NCI-H82 (cell line): ENCODE data around the gene AADACL4.
"Not testable (repeated sequence)": the region's sequence is repeated elsewhere in the genome, so short reads cannot be mapped to it uniquely, and the experiment has no call there.

Experiments
- DNase-seq: peaks from one replicate; lab custom pipeline; 2025; lab: John Stamatoyannopoulos, UW

AADACL4 gene

GRCh38 chr1:12629985-12630760, 13.7 kb upstream of the AADACL4 start:
- DNase-seq = peak; percentile 40

DNA sequence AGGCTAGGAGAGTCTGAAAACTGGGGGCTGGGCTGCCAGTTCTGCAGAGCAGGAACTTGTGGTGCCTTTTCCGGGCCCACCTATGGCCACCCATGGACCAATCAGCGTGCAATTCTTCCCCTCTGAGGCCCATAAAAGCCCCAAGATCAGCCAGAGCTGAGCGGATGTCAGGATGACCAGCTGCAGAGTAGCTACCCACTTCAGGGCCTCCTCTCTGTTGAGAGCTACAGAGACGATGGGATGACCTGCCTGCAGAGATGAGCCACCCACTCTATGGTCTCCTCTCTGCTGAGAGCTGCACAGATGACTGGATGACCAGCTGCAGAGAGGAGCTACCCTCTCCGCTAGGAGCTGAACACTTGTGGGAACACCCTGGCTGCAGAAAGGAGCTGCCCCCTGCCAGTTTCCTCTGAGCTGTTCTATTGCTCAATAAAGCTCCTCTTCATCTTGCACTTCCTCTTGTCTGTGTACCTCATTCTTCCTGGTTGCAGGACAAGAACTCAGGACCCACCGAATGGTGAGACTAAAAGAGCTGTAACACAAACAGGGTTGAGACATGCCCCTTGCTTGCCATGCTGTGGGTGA, 12.8 kb upstream of the AADACL4 start:
- DNase-seq = no peak

- no peak for DNase-seq
Observed at GRCh38 chr1:12631571-12631970, 12.3 kb upstream of the AADACL4 start.

DNA sequence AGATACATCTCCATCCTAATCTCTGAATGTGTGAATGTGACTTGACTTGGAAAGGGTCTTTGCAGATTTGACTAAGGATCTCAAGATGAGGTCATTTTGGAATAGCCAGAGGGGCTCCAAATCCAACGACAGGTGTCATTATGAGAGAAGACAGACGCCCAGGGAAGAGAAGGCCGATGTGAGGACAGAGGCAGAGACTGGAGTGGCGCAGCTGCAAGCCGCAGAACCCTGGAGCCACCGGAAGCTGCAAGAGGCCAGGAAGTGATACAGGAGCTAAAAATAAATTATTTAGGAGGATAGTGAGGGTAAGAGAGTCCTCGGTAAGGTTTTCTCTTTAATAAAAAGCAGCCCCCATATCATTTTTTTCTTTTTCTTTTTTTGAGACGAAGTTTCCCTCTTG, 9.7 kb upstream of the AADACL4 start:
- DNase-seq = no peak

DNA sequence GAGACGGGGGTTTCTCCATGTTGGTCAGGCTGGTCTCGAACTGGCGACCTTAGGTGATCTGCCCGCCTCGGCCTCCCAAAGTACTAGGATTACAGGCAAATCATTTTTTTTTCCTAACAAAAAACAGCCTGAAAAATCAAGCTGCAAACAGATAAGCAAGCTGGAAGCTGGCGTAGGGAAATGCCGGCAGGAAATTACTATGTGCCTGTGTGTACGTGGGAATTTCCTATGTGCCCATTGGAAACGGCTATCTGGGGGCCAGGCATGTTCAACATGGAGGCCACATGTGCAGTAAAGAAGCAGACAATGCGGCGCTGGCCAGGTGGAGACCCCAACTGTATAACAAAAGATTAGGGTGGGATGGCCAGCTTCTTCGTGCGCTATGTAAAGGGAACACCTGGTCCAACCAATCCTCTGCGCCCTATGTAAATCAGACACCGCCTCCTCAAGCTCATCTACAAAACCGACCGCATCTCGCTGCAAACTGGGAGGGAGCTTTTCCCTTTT, 9.1 kb upstream of the AADACL4 start:
- DNase-seq = peak; percentile 24

DNA sequence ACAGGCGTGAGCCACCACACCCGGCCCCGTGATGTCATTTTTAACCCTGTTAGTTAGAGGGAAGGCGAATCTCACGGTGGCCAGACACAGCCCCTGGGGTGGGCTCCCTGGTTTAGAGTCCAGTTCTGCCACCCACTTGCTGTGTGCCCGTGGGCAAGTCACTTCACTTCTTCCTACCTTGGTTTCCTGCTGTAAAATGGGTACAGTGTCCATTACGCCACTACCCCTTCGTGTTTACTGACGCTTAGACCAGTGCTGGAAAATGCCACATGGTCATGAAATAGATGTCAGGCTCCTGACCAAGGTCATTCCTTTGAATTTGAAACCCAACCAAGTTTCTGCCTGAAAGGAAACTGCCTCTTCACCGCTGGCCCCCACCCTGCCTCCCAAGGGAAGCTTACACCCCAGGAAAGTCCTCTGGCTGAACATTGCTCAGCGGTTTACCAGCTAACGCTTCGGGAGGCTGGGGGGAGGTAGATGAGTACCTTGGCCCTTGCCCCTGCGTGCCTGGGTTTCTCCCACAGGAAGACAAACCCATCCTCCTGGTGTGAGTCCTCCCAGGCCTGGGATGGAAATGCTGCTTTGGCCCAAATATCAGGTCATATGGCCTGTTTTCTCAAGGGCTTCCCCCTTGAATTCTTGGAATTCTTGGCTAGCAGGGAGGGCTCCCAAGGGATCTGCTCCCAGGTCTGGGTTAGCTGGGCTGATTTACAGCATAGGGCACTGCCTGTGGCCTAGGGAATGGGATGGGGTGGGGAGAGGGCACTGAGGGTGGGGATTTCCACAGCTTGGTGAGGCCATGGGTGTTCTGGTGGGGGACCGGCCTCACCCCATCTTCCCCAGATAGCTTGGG, 7.6 kb upstream of the AADACL4 start:
- no peak for DNase-seq

- DNase-seq = no peak
Observed at GRCh38 chr1:12637693-12638092, 6.2 kb upstream of the AADACL4 start.

GRCh38 chr1:12640237-12640957, 3.5 kb upstream of the AADACL4 start:
- DNase-seq = no peak

- no peak for DNase-seq
Observed at GRCh38 chr1:12640958-12641272, 3.0 kb upstream of the AADACL4 start.

DNA sequence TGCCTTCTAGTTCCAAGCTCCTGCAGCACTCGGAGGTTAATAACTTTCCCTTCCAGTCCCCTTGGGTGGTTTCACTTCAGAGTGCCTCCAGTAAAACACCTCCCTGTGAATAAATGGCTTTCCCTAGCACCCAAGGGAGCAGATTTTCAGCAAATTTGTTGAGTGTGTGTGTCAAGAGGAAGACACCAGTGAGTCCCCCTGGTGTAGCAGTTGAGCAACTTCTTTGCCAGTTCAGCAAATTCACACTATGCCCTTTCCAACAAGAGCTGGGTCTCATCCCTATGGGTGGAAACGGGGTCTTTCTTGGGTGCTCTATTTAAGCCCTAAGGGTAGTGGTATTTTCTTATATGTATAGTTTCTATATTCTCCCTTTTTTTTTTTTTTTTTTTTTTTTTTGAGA, 806 bp upstream of the AADACL4 start:
- DNase-seq = no peak

DNA sequence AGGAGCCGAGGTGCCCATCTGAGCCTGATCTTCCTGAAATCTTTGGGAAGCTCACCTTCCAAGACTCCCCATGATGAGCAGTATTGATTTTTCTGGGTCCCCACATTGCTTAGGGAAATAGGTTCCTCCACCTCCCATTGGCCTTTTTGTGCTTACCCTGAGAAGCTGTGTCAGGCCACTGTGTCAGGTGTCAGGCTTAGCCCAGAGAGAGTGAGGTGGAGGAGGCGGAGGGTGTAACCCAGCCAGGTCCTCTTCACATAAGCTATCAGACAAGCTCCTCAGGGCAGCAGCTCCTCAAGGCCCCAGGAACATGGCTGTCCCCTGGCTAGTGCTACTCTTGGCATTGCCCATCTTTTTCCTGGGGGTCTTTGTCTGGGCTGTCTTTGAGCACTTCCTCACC, 352 bp downstream of the AADACL4 start:
- DNase-seq = no peak

GRCh38 chr1:12644829-12645228, 944 bp downstream of the AADACL4 start:
- DNase-seq = no peak

- not testable (repeated sequence) for DNase-seq
Observed at GRCh38 chr1:12645401-12645800, 1.5 kb downstream of the AADACL4 start.

- DNase-seq = no peak
Observed at GRCh38 chr1:12648741-12649140, 4.9 kb downstream of the AADACL4 start.

DNA sequence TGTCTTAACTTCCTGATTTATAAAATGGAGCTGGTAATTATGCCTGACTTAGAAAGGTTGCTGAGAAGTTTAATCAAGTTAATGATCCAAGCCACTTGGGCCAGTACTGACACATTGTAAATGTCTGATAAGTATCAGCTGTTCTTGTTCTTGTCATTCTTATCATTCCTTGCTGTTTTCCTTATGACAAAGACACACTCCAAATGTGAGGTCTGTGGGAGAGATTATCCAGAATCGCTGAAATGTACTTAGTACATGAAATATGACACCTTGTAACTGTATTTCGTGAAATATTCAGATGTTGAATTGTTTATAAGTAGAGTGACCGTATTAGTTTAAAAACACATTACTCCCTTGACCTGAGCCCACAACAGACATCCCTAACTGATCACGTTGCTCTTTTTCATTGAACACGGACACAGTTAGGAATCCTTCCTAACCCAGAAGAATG, 6.1 kb downstream of the AADACL4 start:
- no peak for DNase-seq

GRCh38 chr1:12654004-12654567, 10.2 kb downstream of the AADACL4 start:
- no peak for DNase-seq

DNA sequence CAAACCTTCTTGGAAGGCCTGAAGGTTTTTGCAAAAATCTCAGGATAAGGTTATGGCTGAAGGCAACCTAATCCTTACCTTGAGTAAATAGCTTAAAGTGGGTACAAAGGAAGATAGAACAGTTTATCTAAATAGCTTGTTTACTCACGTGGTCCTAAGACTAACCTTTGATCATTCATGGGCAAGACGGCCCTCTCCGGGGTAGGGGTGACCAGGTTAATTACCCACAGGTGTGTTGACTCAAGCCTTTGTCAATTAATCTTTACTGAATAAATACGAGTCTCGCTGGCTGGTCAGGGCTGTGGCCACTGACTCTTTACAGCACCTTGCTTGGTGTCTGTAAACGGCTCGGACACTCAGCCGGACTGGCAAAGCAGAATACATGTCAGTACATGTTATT, 10.8 kb downstream of the AADACL4 start:
- DNase-seq = no peak

GRCh38 chr1:12656575-12656974, 12.7 kb downstream of the AADACL4 start:
- DNase-seq = no peak

GRCh38 chr1:12657060-12657884, 13.4 kb downstream of the AADACL4 start:
- no peak for DNase-seq

DNA sequence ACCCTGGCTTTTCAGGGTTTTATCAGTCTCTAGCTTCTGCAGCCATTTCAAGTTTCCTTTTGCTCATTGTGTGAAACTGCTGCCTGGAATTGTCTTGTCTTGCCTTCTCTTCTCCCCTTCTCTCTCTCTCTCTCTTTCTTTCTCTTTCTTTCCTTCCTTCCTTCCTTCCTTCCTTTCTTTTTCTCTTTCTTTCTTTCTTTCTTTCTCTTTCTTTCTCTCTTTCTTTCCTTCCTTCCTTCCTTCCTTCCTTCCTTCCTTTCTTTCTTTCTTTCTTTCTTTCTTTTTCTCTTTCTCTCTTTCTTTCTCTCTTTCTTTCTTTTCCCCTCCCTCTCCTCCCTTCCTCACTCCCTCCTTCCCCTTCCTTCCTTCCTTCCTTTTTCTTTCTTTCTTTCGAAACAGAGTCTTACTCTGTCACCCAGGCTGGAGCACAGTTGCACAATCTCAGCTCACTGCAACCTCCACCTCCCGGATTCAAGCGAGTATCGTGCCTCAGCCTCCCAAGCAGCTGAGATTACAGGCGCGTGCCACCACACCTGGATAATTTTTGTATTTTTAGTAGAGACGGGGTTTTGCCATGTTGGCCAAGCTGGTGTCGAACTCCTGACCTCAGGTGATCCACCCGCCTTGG, 14.1 kb downstream of the AADACL4 start:
- DNase-seq = not testable (repeated sequence)
